DMS153 (cell line): Measurements from ENCODE around the gene CDKN1C.
A peak's percentile ranks its signal among the peaks of the same experiment; 100 is the strongest.

ENCODE experiments used
- DNase-seq: peaks from one replicate; lab custom pipeline; 2025; lab: John Stamatoyannopoulos, UW

The CDKN1C gene

DNA sequence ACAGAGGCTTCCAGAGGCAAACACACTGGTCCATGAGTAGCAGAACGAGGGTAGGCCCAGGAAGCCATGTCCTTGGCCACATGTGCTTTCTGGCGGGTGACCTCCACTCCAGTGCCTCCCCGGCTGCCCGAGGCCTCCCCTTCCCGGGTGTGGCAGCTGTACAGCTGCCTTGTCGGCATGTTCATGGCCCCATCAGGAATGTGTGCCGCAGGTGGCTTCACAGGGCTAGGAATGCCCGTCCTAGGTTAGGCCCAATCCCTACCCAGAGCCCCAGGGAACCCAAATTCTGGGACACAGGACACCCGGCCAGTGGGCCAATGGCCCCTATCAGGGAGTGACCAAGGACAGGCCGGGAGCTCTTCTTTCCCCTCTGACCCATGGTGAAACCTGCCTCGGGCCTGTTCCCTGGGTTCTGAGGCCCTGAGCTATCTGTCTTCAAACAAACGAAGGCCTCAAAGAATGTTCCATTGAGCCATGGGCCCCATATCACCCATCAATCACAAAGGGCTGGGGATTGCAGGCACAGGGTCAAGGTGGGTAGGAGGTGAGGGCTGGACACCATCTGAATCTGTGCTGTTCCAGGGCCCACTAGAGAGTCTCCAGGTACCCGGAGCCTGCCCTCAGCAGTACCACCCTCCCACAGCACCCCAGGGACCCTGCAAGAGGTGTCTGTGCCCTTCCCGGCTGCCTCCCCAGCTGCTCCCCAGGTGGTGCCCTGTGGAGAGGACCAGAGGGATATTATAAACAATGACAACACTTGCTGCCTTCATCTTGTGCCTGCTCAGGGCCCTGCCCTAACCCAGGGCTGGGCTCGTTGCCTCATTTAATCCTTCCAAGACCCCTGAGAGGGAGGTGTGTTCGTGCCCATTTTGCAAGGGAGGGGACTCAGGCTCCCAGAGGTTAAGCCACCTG, 4.0 kb upstream of the CDKN1C start:
- no peak for DNase-seq

DNA sequence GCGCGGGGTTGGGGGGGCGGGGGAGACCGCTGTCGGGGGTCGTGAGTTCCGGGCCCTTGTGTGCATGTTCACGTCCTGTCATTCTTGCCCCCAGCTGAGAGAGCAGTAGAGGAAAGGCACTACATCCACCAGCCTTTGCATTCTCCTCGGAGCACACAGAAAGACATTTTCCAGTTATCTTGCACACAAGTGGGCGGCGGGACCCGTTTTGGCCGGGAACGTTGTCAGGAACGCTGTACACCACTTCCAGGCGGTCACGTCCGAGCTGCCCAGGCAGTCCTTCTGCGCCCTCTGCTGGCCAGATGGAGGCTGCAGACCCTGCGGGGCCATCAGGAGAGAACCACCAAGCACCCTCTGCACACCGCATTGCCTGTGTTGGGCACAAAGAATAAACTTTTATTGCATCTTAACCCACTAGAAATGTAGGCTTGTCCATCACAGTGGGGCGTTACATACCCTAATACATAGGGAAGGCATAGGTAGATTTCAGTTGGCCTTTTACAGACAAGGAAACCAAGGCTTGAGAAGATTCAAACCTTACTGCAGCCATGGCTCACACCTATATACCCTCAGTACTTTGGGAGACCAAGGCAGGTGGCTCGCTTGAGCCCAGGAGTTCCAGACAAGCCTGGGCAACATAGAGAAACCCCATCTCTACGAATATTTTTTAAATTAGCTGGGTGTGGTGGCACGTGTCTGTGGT, 2.8 kb upstream of the CDKN1C start:
- DNase-seq = peak; percentile 58

DNA sequence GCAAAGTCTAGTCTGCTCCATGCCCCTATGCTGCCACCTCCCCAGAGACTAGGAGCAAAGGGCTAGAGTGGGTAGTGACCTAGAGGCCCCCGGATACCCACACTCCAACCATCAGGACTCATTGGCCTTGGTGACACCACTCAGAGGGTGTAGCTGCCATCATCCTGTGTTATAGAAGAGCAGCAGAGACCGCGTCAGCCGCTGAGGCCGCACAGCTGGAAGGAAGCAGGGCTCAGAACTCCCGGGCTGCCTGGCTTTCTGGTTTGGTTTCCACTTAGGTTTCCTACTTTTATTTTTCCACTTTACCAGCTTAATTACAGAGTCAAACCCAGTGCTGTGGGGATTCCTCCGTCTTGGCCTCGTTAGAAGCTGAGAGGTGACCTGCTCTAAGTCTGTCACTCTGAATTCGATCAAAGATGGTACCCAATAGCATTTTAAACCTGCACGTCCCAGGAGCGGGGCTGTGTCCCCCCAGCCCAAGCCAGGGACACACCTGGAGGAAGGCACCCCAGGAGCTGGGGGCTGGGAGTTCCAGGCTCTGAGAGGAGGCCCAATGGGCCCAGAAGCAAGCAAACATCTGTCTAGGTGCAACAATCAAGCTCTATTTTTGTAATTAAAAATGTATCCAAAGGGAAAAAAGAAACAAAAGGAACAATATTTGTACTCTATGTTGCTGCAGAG, 2.1 kb upstream of the CDKN1C start:
- no peak for DNase-seq

GRCh38 chr11:2886936-2887335, 1.4 kb upstream of the CDKN1C start:
- no peak for DNase-seq

DNA sequence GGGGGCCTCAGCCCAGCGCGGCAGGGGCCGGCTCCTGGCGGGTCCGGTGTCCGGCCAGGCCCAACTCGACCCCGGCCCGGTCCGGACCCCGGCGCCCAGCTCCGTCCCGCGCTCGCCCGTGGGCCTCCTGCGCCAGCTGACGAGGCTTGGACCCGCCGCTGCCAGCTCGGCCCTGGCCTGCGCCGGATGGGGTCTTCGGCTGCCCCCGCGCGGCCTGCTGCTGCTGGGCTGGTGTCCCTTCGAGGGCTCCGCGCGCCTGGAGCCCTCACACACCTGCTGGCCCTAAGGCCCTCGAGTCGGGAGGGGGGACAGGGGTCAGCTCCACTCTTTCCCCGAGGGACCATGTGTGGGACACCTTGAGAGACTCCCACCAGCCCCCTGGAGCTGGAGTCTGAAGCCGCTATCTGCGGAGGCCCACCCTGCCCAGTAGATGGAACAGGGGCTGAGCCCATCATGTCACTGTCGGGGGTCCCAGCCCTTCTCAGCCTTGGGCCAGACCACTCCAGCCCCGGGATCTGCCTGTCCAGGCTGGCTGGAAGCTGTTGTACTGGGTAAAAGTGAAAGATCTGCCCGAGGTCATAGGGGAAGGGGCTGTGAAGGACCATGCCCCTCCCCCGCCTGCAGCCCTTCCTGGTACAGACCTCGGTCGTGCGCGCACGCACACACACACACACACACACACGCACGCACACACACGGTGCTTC, 768 bp upstream of the CDKN1C start:
- DNase-seq = peak; percentile 31

GRCh38 chr11:2885017-2885677, 428 bp downstream of the CDKN1C start:
- DNase-seq = no peak

DNA sequence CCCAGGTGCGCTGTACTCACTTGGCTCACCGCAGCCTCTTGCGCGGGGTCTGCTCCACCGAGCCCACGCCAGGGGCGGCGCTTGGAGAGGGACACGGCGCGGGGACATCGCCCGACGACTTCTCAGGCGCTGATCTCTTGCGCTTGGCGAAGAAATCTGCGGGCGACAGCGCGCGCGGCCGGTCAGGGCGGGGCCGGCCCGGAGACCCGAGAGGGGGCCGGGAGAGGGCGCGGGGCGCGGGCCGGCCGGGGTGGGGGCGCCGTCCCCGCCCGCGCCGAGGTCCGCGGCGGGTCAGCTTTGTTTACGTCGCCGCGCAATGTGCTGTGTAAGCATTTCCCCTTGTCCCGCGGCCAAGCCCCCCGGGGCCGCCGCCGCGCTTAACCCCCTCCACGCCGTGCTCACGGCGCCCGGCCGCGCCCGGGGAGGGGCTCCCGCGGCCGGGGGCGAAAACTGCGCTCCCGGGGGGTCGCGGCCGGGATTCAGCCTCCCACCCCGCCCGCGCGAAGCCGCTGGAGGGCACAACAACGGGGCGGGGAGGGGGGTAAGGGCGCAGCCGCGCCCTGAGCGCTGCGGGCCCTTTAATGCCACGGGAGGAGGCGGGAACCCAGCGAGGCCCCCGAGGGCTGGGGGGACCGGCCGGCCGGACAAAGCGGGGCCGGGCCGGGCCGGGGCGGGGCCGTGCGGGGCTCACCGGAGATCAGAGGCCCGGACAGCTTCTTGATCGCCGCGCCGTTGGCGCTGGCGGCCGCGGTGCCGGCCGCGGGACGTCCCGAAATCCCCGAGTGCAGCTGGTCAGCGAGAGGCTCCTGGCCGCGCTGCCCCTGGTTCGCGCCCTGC, 1.4 kb downstream of the CDKN1C start:
- no peak for DNase-seq

DNA sequence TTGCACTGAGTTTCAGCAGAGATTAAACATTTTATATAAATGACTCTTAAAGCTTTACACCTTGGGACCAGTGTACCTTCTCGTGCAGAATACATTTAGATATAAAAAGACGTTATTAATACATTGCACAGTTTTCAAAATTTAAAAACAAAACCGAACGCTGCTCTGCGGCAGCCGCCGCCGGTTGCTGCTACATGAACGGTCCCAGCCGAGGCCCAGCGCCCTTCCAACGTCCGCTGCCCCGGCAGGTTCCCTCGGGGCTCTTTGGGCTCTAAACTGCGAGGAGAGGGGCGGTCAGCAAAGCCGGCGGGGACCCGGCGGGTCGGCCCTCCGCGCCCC, 2.0 kb downstream of the CDKN1C start:
- no peak for DNase-seq

DNA sequence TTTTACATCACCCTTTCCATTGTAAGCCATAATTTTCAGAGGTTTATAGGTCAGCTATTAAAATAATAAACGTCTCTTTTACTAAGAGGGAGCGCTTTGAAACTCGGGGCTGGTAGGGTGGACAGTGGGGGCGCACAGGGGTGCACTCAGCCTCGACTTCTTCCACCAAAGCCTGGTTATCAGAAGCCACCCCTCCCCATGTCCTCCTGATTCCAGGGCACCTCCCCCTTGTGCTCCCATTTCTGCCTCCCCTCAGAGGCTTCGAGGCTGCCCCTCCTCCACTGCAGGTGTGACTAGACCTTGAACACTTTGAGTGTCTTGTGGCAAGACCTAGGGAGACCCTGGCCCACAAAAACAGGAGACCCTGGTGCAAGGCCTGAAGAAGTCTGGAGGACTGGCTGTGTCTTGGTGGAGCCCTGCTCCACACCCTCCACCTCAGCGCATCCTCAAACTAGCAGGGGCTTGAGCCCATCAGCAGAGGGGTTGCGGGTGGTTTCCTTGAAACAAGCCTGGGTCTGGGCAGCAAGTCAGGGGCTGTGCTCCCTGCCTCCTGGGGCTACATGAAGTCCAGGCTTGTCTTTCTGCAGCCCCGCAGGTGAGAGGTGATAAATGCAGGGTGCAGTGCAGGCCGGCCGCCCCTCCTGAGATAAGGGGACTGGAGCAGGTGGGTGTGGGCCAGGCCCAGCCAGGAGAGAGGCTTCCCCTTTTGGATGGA, 3.0 kb downstream of the CDKN1C start:
- DNase-seq = no peak

- no peak for DNase-seq
Observed at GRCh38 chr11:2881981-2882375, 3.6 kb downstream of the CDKN1C start.

DNA sequence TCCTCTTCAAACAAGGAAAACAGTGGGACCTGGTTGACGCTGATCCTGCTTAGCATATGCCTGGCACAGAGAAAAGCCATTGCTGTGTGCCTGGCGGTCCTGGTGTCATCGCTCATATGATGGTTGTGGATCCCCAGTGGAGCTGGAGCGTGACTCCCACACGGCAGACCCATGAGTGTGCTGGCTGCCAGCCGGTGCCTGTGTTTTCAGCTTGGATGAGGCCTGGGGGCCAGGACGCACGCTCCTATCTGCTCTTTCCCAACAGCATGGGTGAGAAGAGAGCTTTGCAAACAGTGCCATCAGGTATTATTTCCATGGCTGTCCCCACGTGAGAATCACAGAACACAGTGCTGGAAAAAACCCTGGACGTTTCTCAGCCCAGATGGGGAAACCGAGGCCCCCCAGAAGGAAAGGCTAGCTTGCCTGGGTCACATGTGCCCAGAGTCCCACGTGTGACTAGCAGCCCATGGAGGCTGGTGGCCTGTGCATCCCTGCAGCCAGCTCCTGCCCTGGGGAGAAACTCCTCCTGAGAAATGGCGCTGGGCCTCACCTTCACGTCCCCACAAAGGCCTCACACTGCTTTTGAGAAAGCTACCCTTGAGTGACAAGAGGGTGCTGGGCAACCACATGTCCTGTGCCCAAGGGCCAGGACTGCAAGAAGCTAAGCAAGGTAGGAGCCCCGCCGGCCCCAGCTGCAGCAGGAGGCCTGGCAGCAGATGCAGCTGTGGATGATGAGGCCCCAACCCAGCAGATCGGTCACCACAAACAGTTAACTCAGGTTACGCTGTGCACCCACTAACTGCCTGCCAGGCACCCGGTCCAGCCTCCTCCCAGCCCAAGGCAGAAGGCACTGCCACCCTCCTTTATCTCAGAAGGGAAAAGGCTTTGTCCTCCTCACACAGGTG, 4.2 kb downstream of the CDKN1C start:
- DNase-seq = no peak

GRCh38 chr11:2880646-2881045, 4.9 kb downstream of the CDKN1C start:
- no peak for DNase-seq

- DNase-seq = no peak
Observed at GRCh38 chr11:2878782-2879181, 6.8 kb downstream of the CDKN1C start.

- no peak for DNase-seq
Observed at GRCh38 chr11:2877474-2877873, 8.1 kb downstream of the CDKN1C start.

DNA sequence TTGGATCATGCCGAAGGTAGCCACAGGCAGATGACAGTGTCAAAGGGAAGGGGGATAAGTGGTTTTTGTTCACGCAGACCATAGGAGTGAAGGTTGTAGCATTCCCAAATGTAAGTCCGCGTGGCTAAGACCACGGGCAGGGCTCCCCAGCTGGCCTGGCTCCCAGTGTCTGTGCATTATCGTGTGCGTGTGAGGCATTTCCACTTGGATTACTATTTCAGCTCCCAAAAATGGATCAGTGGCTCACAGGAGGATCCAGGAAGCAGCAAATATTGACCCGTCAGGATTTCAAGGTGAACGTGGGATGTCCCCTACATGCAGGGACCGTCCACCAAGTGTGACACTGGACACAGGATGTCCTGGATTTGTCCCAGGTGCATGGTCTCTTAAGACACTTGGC, 10.6 kb downstream of the CDKN1C start:
- no peak for DNase-seq

DNA sequence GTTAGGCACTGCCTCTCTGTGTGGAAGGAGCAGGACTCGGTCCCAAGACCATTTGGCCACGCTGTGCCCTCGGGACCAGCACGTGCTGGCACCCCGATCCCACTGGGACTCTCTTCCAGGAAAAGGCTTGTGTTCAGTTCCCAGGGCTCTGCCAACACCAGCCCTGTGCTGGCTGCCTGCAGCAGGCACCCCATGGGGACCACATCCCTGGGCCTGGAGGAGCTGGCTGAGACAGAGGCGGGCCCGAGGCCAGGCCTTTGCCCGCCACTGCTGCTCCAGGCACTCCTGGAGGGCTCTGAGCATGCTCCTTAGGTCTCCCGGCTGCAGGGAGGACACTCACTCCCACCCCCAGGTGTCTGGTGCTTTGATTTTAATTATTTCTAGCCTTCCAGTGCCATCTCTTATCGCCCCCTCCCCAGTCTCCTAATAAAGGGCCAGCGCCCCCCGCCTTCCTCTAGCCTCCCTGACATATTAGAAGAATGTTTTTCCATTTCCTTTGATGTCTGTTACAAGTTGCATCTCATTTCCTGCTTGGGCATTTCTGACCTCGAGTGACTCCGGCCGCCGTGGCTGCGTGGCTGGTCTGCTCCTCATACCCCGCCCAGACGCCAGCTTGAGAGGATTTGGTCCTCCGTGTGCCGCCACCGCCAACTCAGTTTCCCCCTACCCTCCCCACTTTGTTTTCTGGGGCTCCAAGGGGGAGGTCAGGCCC, 14.4 kb downstream of the CDKN1C start:
- DNase-seq = no peak

DNA sequence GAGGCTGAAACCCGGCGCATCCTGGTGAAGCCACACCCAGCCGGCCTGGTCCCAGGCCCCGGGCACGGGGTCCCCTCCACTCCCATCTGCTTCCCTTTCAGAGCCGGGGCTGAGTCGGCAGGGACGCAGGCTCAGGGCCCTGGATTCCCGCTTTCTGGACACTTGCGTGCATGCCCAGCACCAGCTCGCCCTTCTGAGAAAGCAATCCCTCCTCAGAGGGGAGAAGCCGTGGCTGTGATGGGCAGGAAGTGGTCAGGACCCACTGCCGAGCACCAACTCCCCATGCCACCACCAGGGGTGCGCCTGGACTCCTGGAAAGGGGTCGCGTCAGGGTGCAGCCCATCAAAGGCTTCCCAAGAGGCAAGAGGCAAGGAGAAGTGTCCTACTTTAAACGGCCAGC, 15.1 kb downstream of the CDKN1C start:
- no peak for DNase-seq
